ENCODE data around the gene CUL1. TPM values are rescaled to one million over a fixed set of nuclear protein-coding genes. Genes with fewer than 3 reads are reported as not detected.

The CUL1 gene
- total RNA-seq, 1 donor from 2014 or later, result 48.8 TPM

GRCh38 chr7:148719753-148720152 is 21.1 kb downstream of the CUL1 start:
- DNase-seq, result no peak

- no peak for DNase-seq
These were observed 21.8 kb downstream of the CUL1 start for GRCh38 chr7:148720472-148720871.

GRCh38 chr7:148721390-148721789 is 22.7 kb downstream of the CUL1 start:
- no peak for DNase-seq

- peak; percentile 28 for DNase-seq
These were observed 23.9 kb downstream of the CUL1 start for GRCh38 chr7:148722340-148723165.

GRCh38 chr7:148723166-148723559 is 24.5 kb downstream of the CUL1 start:
- no peak for DNase-seq

GRCh38 chr7:148723846-148724245 is 25.1 kb downstream of the CUL1 start:
- no peak for DNase-seq

- DNase-seq, result no peak
These were observed 27.7 kb downstream of the CUL1 start for GRCh38 chr7:148726385-148726784.

GRCh38 chr7:148727501-148728278 is 29.0 kb downstream of the CUL1 start:
- no peak for DNase-seq

GRCh38 chr7:148729984-148730733 is 31.5 kb downstream of the CUL1 start:
- no peak for DNase-seq

GRCh38 chr7:148732862-148733261 is 34.2 kb downstream of the CUL1 start:
- DNase-seq, result no peak

- no peak for DNase-seq
These were observed 34.8 kb downstream of the CUL1 start for GRCh38 chr7:148733496-148733895.

GRCh38 chr7:148735141-148735540 is 36.4 kb downstream of the CUL1 start:
- no peak for DNase-seq

GRCh38 chr7:148735967-148736366 is 37.3 kb downstream of the CUL1 start:
- no peak for DNase-seq

GRCh38 chr7:148738737-148739535 is 40.2 kb downstream of the CUL1 start:
- DNase-seq, result no peak

GRCh38 chr7:148746135-148746534 is 47.4 kb downstream of the CUL1 start:
- DNase-seq, result no peak

- no peak for DNase-seq
These were observed 48.6 kb downstream of the CUL1 start for GRCh38 chr7:148747274-148747673.

GRCh38 chr7:148750442-148751355 is 52.0 kb downstream of the CUL1 start:
- no peak for DNase-seq

- DNase-seq, result no peak
These were observed 54.5 kb downstream of the CUL1 start for GRCh38 chr7:148753224-148753623.

- DNase-seq, result no peak
These were observed 56.2 kb downstream of the CUL1 start for GRCh38 chr7:148754912-148755311.

- no peak for DNase-seq
These were observed 63.0 kb downstream of the CUL1 start for GRCh38 chr7:148761499-148762278.
